ENCODE measurements around the gene MAP3K12. TPM values are rescaled to one million over a fixed set of nuclear protein-coding genes. Genes with fewer than 3 reads are reported as not detected.
A peak's percentile ranks its signal among the peaks of the same experiment; 100 is the strongest.

The MAP3K12 gene
- total RNA-seq, 3 donors from 2014 or later (not counting 1 experiment from before 2014, with no cell fraction given) = 15.3 to 21.8 (median 21.8) TPM

DNA sequence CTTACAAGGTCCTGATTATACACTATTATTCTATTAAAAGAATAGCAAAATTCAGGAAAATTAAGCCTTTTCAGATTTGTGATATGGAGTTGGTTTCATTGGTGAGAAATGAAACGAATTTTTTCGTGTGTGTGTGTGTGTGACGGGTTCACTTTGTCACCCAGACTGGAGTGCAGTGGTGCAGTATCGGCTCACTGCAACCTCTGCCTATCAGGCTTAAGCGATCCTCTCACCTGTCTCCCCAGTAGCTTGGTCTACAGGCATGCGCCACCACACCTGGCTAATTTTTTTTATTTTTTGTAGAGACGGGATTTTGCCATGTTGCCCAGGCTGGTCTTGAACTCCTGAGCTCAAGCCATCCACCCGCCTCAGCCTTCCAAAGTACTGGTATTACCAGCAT lies 37.7 kb downstream of the MAP3K12 start:
- intact Hi-C loops (cut with micrococcal nuclease) = no loop called here
- WGBS (ENCODE audit: insufficient coverage) = 96% methylated on average over 8 of the region's 8 CpGs

DNA sequence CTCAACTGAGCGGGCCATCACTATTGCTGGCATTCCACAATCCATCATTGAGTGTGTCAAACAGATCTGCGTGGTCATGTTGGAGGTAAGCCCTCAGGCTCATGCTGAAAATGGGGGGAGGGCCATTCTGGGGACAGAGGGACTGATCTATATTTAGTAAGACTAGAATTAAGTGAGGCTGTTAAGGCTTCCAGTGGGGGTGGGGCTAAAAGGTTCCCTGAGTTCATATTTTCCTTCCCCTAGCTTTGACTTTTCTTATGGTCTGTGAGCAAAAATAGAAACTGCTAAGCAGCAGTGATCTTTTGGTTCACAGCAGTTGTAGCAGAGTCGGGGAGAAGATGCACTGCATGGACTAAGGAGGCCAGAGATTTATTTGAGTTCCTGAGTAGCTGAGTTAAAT lies 38.2 kb downstream of the MAP3K12 start:
- Mint-ChIP-seq H3K4me1 (peaks cover 29 to 33% of the 10 kb centered on the region in 2 donors), H3K36me3 (peaks cover 30% of the 10 kb centered on the region), H3K9me3 (no peaks in the 10 kb centered on the region), H3K4me3 (no peak overlapping the region), H3K27me3 (ENCODE audit: low read depth in 2 of 2) (no peaks in the 10 kb centered on the region), H3K27ac (peak overlapping the region; percentile 9 to 41)
- TF ChIP-seq, protein P1, sequence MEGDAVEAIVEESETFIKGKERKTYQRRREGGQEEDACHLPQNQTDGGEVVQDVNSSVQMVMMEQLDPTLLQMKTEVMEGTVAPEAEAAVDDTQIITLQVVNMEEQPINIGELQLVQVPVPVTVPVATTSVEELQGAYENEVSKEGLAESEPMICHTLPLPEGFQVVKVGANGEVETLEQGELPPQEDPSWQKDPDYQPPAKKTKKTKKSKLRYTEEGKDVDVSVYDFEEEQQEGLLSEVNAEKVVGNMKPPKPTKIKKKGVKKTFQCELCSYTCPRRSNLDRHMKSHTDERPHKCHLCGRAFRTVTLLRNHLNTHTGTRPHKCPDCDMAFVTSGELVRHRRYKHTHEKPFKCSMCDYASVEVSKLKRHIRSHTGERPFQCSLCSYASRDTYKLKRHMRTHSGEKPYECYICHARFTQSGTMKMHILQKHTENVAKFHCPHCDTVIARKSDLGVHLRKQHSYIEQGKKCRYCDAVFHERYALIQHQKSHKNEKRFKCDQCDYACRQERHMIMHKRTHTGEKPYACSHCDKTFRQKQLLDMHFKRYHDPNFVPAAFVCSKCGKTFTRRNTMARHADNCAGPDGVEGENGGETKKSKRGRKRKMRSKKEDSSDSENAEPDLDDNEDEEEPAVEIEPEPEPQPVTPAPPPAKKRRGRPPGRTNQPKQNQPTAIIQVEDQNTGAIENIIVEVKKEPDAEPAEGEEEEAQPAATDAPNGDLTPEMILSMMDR (IDR thresholded peaks at IDR 0.05) = no peak
- intact Hi-C loops (cut with micrococcal nuclease) = no loop called here
- Histone ChIP-seq H3K36me3 (ENCODE audit: control insufficient read depth, insufficient read depth, low read length) (peaks cover 99% of the 10 kb centered on the region), H3K9me3 (ENCODE audit: control insufficient read depth, insufficient read depth, low read length) (no peaks in the 10 kb centered on the region), H3K27me3 (ENCODE audit: control insufficient read depth, insufficient read depth, low read length) (no peaks in the 10 kb centered on the region), H3K4me1 (ENCODE audit: control insufficient read depth, insufficient read depth, low read length) (no peaks in the 10 kb centered on the region), H3K4me3 (ENCODE audit: low read length) (no peak overlapping the region), H3K27ac (ENCODE audit: low read length) (no peak overlapping the region)
- no peak for ATAC-seq
- WGBS (ENCODE audit: insufficient coverage) = 93% methylated on average over 3 of the region's 3 CpGs
- DNase-seq = no peak

More for the DNA sequence above, 37.7 kb downstream of the MAP3K12 start:
- no peak for DNase-seq
- TF ChIP-seq, protein P1 (IDR thresholded peaks at IDR 0.05) = no peak
- H3K4me3 ChIP-seq (ENCODE audit: low read length) = no peak overlapping the region
- H3K36me3 Mint-ChIP-seq = peaks cover 34% of the 10 kb centered on the region
- H3K27me3 ChIP-seq (ENCODE audit: control insufficient read depth, insufficient read depth, low read length) = no peaks in the 10 kb centered on the region
- peaks cover 99% of the 10 kb centered on the region for H3K36me3 ChIP-seq (ENCODE audit: control insufficient read depth, insufficient read depth, low read length)
- peaks cover 33 to 37% of the 10 kb centered on the region in 2 donors for H3K4me1 Mint-ChIP-seq
- no peak for ATAC-seq
- no peak overlapping the region for H3K27ac ChIP-seq (ENCODE audit: low read length)
- H3K4me1 ChIP-seq (ENCODE audit: control insufficient read depth, insufficient read depth, low read length) = no peaks in the 10 kb centered on the region
- no peaks in the 10 kb centered on the region for H3K27me3 Mint-ChIP-seq (ENCODE audit: low read depth in 2 of 2)
- H3K4me3 Mint-ChIP-seq = no peak overlapping the region
- H3K27ac Mint-ChIP-seq = peak overlapping the region in 1 of 2 donors; percentile 41
- H3K9me3 Mint-ChIP-seq = no peaks in the 10 kb centered on the region
- H3K9me3 ChIP-seq (ENCODE audit: control insufficient read depth, insufficient read depth, low read length) = no peaks in the 10 kb centered on the region

DNA sequence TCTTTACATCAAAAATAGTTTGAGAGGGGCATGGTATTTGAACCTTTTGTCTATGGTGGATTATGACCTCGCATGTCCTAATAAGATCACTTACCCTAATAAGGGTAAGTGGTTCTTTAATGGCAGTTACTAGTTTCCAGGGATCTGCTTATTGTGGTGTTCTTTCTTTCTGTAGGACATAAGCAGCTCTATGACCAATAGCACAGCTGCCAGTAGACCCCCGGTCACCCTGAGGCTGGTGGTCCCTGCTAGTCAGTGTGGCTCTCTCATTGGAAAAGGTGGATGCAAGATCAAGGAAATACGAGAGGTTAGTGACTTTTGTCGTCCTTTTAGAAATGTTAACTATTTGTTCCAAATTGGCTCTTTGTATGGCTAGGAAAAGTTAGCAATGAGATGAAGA lies 40.2 kb downstream of the MAP3K12 start:
- Mint-ChIP-seq H3K9me3 (no peaks in the 10 kb centered on the region), H3K27ac (no peak overlapping the region), H3K36me3 (peaks cover 39% of the 10 kb centered on the region), H3K4me3 (no peak overlapping the region), H3K27me3 (ENCODE audit: low read depth in 2 of 2) (no peaks in the 10 kb centered on the region), H3K4me1 (peaks cover 29 to 39% of the 10 kb centered on the region in 2 donors)
- peaks cover 100% of the 10 kb centered on the region for H3K36me3 ChIP-seq (ENCODE audit: control insufficient read depth, insufficient read depth, low read length)
- H3K9me3 ChIP-seq (ENCODE audit: control insufficient read depth, insufficient read depth, low read length) = no peaks in the 10 kb centered on the region
- intact Hi-C loops (cut with micrococcal nuclease) = no loop called here
- DNase-seq = no peak
- TF ChIP-seq, protein P1 (IDR thresholded peaks at IDR 0.05) = no peak
- no peak overlapping the region for H3K27ac ChIP-seq (ENCODE audit: low read length)
- no peaks in the 10 kb centered on the region for H3K27me3 ChIP-seq (ENCODE audit: control insufficient read depth, insufficient read depth, low read length)
- WGBS (ENCODE audit: insufficient coverage) = 98% methylated on average over 4 of the region's 4 CpGs
- H3K4me3 ChIP-seq (ENCODE audit: low read length) = no peak overlapping the region
- no peak for ATAC-seq
- no peaks in the 10 kb centered on the region for H3K4me1 ChIP-seq (ENCODE audit: control insufficient read depth, insufficient read depth, low read length)

DNA sequence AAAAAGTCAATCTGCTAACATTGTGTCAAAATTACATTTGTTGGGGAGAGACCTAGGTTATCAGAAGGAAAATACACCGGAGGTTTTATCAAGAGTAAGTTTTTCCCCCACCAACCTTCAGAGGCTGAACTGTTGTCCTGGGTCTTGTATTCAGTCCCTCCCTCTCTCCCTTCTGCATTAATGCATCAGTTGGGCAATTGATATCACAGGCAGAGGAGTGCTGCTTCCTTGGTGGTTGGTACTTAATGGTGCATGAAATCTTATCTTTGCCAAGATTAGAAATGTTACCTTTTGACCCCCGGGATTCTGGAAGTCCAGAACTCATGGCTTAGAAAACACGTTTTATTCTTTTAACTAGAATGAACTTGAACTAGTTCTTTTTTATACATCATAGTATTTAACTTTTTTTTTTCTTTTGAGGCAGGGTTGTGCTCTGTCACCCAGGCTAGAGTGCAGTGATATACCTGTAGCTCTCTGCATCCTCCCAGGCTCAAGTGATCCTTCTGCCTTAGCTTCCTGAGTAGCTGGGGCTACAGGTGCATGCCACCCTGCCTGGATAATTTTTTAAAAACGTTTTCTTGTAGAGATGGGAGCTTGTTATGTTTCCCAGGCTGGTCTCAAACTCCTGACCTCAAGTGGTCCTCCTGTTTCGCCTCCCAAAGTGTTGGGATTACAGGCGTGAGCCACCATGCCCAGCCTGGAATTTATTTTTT lies 42.4 kb downstream of the MAP3K12 start:
- Mint-ChIP-seq H3K4me3 (no peak overlapping the region), H3K4me1 (peaks cover 41 to 43% of the 10 kb centered on the region in 2 donors), H3K27ac (no peak overlapping the region), H3K36me3 (peaks cover 39% of the 10 kb centered on the region), H3K27me3 (ENCODE audit: low read depth in 2 of 2) (no peaks in the 10 kb centered on the region), H3K9me3 (no peaks in the 10 kb centered on the region)
- intact Hi-C loops (cut with micrococcal nuclease) = no loop called here
- H3K27ac ChIP-seq (ENCODE audit: low read length) = no peak overlapping the region
- H3K9me3 ChIP-seq (ENCODE audit: control insufficient read depth, insufficient read depth, low read length) = no peaks in the 10 kb centered on the region
- peaks cover 4% of the 10 kb centered on the region for H3K4me1 ChIP-seq (ENCODE audit: control insufficient read depth, insufficient read depth, low read length)
- H3K27me3 ChIP-seq (ENCODE audit: control insufficient read depth, insufficient read depth, low read length) = no peaks in the 10 kb centered on the region
- TF ChIP-seq, protein P1 (IDR thresholded peaks at IDR 0.05) = no peak
- ATAC-seq (no peak), DNase-seq (no peak)
- 97% methylated on average over 5 of the region's 6 CpGs for WGBS (ENCODE audit: insufficient coverage)
- peaks cover 77% of the 10 kb centered on the region for H3K36me3 ChIP-seq (ENCODE audit: control insufficient read depth, insufficient read depth, low read length)
- no peak overlapping the region for H3K4me3 ChIP-seq (ENCODE audit: low read length)

Measured in natural killer cell (primary cell).